ENCODE measurements around the gene TMEM179. TPM values are rescaled to one million over a fixed set of nuclear protein-coding genes. Genes with fewer than 3 reads are reported as not detected.

The TMEM179 gene
- total RNA-seq, 4 donors from 2014 or later, result not detected

- intact Hi-C loops (cut with DNase I; ENCODE audit: low total_unique reads), result no loop called here
- H3K36me3 ChIP-seq, result no peaks in the 10 kb centered on the region
- H3K27ac ChIP-seq, result no peak overlapping the region
- peaks cover 0 to under 1% of the 10 kb centered on the region in 2 donors for H3K4me1 ChIP-seq
- H3K4me3 ChIP-seq, result no peak overlapping the region
- H3K27me3 ChIP-seq, result peaks cover 0 to 7% (median 4%) of the 10 kb centered on the region in 3 donors
- peaks cover 0 to 6% (median 0%) of the 10 kb centered on the region in 3 donors for H3K9me3 ChIP-seq
- no peak for TF ChIP-seq POLR2A (IDR thresholded peaks at IDR 0.05)
- TF ChIP-seq, protein P1, sequence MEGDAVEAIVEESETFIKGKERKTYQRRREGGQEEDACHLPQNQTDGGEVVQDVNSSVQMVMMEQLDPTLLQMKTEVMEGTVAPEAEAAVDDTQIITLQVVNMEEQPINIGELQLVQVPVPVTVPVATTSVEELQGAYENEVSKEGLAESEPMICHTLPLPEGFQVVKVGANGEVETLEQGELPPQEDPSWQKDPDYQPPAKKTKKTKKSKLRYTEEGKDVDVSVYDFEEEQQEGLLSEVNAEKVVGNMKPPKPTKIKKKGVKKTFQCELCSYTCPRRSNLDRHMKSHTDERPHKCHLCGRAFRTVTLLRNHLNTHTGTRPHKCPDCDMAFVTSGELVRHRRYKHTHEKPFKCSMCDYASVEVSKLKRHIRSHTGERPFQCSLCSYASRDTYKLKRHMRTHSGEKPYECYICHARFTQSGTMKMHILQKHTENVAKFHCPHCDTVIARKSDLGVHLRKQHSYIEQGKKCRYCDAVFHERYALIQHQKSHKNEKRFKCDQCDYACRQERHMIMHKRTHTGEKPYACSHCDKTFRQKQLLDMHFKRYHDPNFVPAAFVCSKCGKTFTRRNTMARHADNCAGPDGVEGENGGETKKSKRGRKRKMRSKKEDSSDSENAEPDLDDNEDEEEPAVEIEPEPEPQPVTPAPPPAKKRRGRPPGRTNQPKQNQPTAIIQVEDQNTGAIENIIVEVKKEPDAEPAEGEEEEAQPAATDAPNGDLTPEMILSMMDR (IDR thresholded peaks at IDR 0.05 in 4 of 5, conservative IDR thresholded peaks at IDR 0.05 in 1 of 5), result no peak
- ATAC-seq, result no peak
- in situ Hi-C loops (cut with MboI; ENCODE audit: low sequenced_read_pairs in 4 of 4), result loop anchor here in 2 of 4 donors (5.0 to 25.0 kb wide), 2 partner anchors 62 to 508 kb away; partner anchors contain the start of gene KIF26A (in 1 of the 2)
- DNase-seq, result no peak
Observed at GRCh38 chr14:104644656-104645378, 40.2 kb upstream of the TMEM179 start.

GRCh38 chr14:104644091-104644635 lies 39.6 kb upstream of the TMEM179 start:
- no peak for TF ChIP-seq POLR2A (IDR thresholded peaks at IDR 0.05)
- in situ Hi-C loops (cut with MboI; ENCODE audit: low sequenced_read_pairs in 4 of 4), result loop anchor here in 1 of 4 donors (25.0 kb wide), 1 partner anchor 507 kb away; the partner anchor contains the start of gene KIF26A
- Histone ChIP-seq H3K9me3 (peaks cover 0 to 6% (median 0%) of the 10 kb centered on the region in 3 donors), H3K4me3 (no peak overlapping the region), H3K36me3 (no peaks in the 10 kb centered on the region), H3K27ac (no peak overlapping the region), H3K4me1 (no peaks in the 10 kb centered on the region), H3K27me3 (peaks cover under 1 to 14% (median 9%) of the 10 kb centered on the region in 3 donors)
- ATAC-seq, result no peak
- no peak for DNase-seq
- intact Hi-C loops (cut with DNase I; ENCODE audit: low total_unique reads), result no loop called here

GRCh38 chr14:104643306-104643705 lies 38.7 kb upstream of the TMEM179 start:
- no peak for ATAC-seq
- TF ChIP-seq POLR2A (IDR thresholded peaks at IDR 0.05), result no peak
- TF ChIP-seq, protein P1 (IDR thresholded peaks at IDR 0.05 in 4 of 5, conservative IDR thresholded peaks at IDR 0.05 in 1 of 5), result no peak
- intact Hi-C loops (cut with DNase I; ENCODE audit: low total_unique reads) (no loop called here), in situ Hi-C loops (cut with MboI; ENCODE audit: low sequenced_read_pairs in 4 of 4) (loop anchor here in 1 of 4 donors (25.0 kb wide), 1 partner anchor 506 kb away; the partner anchor contains the start of gene KIF26A)
- DNase-seq, result no peak
- no peaks in the 10 kb centered on the region for H3K36me3 ChIP-seq
- peaks cover 4 to 15% (median 9%) of the 10 kb centered on the region in 3 donors for H3K27me3 ChIP-seq
- no peaks in the 10 kb centered on the region for H3K4me1 ChIP-seq
- no peak overlapping the region for H3K27ac ChIP-seq
- no peak overlapping the region for H3K4me3 ChIP-seq
- peaks cover 0 to 6% (median 0%) of the 10 kb centered on the region in 3 donors for H3K9me3 ChIP-seq

GRCh38 chr14:104642540-104642868 lies 37.9 kb upstream of the TMEM179 start:
- Histone ChIP-seq H3K27ac (no peak overlapping the region), H3K9me3 (peaks cover 0 to 6% (median 0%) of the 10 kb centered on the region in 3 donors), H3K4me1 (no peaks in the 10 kb centered on the region), H3K36me3 (no peaks in the 10 kb centered on the region), H3K4me3 (no peak overlapping the region), H3K27me3 (peaks cover 4 to 15% (median 9%) of the 10 kb centered on the region in 3 donors)
- in situ Hi-C loops (cut with MboI; ENCODE audit: low sequenced_read_pairs in 4 of 4), result loop anchor here in 1 of 4 donors (25.0 kb wide), 1 partner anchor 505 kb away; the partner anchor contains the start of gene KIF26A
- TF ChIP-seq POLR2A (IDR thresholded peaks at IDR 0.05), result no peak
- TF ChIP-seq, protein P1 (IDR thresholded peaks at IDR 0.05 in 4 of 5, conservative IDR thresholded peaks at IDR 0.05 in 1 of 5), result no peak
- DNase-seq (no peak), ATAC-seq (no peak)
- intact Hi-C loops (cut with DNase I; ENCODE audit: low total_unique reads), result no loop called here
